ENCODE results near the gene MIGA2.
"Not testable (repeated sequence)": the region's sequence is repeated elsewhere in the genome, so short reads cannot be mapped to it uniquely, and the experiment has no call there.

Gene MIGA2, protein sequence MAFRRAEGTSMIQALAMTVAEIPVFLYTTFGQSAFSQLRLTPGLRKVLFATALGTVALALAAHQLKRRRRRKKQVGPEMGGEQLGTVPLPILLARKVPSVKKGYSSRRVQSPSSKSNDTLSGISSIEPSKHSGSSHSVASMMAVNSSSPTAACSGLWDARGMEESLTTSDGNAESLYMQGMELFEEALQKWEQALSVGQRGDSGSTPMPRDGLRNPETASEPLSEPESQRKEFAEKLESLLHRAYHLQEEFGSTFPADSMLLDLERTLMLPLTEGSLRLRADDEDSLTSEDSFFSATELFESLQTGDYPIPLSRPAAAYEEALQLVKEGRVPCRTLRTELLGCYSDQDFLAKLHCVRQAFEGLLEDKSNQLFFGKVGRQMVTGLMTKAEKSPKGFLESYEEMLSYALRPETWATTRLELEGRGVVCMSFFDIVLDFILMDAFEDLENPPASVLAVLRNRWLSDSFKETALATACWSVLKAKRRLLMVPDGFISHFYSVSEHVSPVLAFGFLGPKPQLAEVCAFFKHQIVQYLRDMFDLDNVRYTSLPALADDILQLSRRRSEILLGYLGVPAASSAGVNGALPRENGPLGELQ

DNA sequence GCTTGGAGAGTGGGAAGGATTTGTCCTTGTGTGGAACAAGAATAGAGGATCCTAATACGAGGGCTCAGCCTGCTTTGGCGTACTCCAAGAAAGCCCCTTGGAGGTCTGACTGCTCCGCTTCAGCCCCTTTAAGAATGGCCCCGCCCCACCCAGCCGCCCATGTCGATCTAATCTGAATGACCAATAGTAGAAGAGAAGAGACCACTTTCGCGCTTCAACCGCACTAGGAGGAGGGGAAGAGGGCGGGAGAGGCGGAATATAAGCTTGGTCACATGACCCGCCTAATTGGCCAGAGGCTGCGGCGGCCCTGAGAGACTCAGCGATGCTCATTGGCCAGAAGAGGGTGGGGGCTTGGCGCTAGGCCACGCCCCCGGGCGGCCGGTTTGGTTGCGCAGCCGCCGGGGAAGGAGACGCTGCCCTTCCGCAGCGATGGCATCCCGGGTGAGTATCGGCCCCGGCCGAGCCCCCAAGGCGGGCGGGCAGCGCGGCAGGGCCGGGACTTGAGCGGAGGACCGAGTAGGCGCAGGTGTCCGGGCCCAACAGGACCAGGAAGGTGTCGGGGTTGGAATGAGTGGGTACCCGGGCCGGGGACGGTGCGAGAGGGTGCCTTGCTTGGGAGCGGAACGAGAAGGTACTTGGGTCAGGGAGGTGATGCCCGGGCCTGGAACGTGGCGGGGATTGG lies at the start of gene MIGA2:
Gene MIGA2, plus strand, starts transcription at position 386 of the 682 bp plus-strand sequence. CDS start 3,969 bp downstream, outside the sequence.
- DNase-seq (ENCODE audit: low spot score), result peak; percentile 100

DNA sequence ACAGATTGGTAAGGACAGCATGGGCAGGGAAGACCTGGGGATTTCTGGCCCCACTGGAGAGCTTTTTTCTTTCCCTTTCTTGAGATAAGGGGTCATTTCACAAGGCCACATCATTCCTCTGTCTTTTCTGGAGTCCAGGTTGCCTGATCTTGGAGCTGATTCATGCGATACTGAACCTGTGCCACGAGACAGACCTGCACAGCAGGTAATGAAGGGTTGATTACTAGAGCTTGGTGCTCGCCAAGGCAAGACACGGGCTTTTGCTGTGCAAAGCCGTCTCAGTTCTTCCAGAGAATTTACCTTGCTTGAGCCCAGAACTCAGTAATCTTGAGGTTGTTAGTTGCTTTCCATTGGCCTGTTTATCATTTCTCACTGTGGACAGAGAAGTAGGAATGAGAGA lies 49.8 kb upstream of the MIGA2 start:
- DNase-seq (ENCODE audit: low spot score), result no peak

DNA sequence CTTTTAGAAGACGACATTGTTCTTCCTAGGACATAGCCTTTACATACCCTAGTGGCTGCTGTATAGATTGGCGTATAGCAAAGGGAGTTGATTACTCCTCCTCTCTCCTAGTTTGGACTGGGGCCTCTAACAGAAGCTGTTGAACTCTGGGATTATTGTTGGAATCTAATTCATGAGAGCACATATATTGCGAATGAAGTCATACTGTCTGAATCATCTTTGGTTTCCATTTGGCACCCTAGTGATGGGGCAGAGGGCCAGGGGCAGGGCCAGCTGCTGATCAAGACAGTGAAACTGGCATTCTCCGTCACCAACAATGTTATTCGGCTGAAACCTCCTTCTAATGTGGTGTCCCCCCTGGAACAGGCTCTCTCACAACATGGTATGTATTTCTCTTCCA lies 48.6 kb upstream of the MIGA2 start:
- DNase-seq (ENCODE audit: low spot score), result peak; percentile 73

DNA sequence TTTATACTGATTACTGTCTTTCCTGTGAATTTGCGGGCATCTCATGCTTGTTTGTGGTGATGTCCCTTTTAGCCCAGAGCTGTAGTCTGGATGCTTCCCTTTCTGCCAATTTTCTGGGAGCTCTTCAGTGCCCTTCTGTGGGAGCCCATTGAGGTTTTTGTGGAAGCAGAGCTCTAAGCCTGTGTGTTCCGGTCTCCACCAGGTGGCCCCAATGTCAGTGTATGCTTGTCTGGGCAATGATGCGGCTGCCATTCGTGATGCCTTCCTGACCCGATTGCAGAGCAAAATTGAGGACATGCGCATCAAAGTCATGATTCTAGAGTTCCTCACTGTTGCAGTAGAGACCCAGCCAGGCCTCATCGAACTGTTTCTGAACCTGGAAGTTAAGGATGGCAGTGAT lies 43.4 kb upstream of the MIGA2 start:
- peak; percentile 58 for DNase-seq (ENCODE audit: low spot score)

DNA sequence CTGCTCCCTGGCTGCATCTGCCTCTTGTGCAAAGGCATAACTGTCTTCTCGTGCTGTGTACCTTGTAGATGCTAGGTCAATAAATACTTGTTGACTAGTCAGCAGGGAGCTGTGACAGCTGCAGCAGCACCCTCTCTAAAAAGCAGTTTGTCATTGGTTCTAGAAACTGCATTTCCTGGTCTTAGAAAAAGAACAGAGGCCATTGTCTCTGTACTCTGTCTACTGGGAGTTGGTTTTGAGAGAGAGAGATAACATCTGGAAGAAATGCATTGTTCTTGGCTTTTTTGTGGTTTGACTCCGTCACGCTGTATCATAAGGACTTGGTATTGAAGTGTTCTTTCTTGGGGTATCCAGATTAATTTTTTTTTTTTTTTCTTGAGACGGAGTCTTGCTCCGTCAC lies 40.6 kb upstream of the MIGA2 start:
- no peak for DNase-seq (ENCODE audit: low spot score)

DNA sequence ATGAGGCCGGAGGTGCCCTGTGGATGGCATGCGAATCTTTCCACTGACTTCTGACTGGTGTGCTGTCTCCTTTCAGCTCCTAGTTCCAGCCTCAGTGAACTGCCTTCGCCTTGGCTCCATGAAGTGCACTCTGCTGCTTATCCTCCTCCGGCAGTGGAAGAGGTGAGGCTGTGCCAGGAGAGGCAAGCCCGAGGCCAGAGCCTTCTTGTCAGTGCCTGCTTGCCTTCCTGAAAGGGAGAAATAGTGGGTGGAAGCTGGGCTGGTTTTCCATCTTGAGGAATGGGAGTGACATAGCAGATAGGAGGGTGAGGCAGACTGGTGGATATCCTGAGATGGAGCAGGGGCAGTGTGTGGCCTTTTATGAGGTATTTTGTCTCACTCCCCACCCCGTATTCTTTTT lies 38.0 kb upstream of the MIGA2 start:
- DNase-seq (ENCODE audit: low spot score), result no peak

DNA sequence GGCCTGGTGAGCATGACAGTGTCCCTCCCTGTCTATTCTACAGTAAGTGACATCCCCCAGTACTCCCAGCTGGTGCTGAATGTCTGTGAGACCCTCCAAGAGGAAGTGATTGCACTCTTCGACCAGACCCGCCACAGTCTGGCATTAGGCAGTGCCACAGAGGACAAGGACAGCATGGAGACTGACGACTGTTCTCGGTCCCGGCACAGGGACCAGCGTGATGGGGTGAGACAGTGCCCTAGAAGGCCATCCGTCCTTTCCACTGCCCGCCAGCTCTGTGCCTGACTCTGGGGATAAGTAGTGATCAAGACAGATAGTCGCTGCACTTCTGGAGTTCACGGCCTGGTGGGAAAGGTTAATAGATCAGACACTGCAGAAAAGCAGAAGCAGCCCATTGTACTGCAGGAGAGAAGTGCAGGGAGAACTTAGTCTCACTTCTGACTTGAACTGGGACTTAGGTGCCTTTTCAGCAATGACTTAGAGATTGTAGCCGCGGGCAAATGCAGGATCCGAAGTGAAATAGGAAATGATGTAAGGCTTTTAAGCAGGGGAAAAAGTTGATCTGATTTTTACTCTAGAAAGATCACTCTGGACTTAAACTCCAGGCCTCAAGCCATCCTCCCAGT lies 36.7 kb upstream of the MIGA2 start:
- DNase-seq (ENCODE audit: low spot score), result no peak

DNA sequence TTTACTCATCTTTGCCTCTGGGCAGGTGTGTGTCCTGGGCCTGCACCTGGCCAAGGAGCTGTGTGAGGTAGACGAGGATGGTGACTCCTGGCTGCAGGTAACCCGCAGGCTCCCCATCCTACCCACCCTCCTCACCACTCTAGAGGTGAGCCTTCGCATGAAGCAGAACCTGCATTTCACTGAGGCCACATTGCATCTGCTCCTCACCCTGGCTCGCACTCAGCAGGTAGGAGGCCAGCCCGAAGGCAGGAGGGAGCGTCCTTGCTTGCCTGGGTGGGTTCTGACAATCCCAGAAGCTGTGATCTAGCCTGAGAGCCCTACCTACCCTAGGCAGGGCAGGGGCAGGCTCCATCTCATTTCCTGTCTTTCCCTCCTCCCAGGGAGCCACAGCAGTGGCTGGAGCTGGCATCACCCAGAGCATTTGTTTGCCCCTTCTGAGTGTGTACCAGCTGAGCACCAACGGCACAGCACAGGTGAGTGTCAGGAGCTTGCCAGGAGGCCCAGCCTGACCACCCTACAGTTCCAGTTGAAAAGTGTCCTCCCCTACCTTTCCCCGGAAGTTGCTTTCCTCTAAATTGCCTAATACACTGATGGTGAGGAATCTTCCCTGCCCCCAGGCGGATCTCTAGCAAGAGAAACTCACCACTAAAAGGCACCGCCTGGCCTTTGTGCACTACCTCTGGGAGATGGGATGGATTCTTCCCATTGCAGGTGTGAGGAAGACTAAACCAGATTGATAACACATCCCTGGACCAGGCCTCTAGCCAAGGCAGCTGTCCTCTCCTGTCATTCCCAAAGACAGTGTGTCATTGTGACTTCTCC lies 34.7 kb upstream of the MIGA2 start:
- DNase-seq (ENCODE audit: low spot score), result no peak

DNA sequence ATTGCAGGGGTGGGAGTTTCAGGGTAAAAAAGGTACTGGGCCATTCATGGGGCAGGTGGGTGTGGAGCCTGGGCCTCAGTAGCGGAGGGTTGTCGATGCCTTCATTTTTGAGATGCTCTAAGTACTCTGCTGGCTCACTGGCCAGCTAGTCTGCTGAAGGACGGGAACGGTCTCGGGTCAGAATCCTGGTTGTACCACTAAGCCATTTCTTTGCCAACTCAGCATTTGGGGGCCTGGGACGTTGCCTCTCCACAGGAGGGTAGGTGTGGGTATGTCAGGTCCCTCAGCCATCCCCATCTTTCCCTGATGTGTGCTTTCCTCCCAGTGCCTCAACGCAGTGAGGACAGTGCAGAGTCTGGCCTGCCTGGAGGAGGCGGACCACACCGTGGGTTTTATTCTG lies 33.4 kb upstream of the MIGA2 start:
- no peak for DNase-seq (ENCODE audit: low spot score)

DNA sequence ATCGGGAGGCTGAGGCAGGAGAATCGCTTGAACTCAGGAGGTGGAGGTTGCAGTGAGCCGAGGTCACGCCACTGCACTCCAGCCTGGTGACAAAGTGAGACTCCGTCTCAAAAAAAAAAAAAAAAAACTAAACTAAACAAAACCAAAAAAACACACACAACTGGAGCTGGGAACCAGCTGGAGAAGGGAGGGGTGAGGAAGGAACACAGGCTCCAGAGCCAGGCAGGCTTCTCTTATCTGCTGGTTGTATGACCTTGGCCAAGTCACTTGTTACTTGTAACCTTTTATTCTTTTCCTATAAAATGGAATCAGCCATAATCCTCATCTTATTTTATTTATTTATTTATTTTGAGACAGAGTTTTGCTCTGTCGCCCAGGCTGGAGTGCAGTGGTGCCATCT lies 32.3 kb upstream of the MIGA2 start:
- not testable (repeated sequence) for DNase-seq (ENCODE audit: low spot score)

DNA sequence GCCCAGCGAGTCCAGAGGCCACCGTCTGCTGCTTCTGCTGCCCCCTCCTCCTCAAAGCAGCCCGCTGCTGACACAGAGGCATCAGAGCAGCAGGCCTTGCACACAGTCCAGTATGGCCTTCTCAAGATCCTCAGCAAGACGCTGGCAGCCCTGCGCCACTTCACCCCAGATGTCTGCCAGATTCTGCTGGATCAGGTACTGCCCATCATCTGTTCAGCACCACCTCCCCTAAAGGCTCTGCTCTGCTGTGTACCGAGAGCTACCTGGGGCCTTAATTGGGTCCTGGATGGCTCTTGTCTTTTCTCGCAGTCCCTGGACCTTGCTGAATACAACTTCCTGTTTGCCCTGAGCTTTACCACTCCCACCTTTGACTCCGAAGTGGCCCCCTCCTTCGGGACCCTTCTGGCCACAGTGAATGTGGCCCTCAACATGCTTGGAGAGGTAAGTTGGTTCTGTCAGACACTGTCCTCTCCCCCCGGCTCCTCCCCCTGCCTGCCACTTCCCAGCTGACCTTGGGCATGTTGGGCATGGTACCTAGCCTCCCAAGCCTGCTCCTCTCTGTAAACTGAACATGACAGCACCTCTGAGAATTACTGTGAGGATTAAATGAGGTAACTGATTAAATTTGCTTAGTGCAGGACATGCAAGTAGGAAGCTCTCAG lies 31.0 kb upstream of the MIGA2 start:
- no peak for DNase-seq (ENCODE audit: low spot score)

DNA sequence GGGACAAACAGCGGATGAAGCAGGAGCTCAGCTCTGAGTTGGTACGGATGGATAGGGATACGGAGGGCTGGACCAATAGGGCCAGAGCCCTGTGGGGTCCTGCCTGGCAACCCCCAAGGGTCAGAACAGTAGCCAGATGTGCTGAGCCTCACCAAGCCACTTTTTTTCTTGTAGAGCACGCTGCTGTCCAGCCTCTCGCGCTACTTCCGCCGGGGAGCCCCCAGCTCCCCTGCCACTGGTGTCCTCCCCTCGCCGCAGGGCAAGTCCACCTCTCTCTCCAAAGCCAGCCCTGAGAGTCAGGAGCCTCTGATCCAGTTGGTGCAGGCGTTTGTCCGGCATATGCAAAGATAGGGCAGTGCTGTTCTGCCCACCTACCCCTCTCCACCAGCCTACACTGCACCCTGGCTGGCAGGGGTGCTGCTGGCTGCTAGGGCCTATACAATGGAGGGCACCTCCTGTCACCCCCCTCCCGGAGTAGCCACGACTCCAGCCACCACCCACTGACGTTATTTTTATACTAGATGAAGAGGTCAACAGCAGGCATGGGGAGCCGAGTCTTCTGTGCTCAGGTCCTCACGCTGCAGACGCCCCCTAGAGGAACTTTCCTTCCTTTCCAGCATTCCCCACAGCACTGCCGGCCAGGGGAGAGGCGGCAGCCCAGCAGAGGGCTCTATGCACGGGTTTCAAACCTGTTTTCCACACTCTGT lies 29.9 kb upstream of the MIGA2 start:
- peak; percentile 93 for DNase-seq (ENCODE audit: low spot score)

DNA sequence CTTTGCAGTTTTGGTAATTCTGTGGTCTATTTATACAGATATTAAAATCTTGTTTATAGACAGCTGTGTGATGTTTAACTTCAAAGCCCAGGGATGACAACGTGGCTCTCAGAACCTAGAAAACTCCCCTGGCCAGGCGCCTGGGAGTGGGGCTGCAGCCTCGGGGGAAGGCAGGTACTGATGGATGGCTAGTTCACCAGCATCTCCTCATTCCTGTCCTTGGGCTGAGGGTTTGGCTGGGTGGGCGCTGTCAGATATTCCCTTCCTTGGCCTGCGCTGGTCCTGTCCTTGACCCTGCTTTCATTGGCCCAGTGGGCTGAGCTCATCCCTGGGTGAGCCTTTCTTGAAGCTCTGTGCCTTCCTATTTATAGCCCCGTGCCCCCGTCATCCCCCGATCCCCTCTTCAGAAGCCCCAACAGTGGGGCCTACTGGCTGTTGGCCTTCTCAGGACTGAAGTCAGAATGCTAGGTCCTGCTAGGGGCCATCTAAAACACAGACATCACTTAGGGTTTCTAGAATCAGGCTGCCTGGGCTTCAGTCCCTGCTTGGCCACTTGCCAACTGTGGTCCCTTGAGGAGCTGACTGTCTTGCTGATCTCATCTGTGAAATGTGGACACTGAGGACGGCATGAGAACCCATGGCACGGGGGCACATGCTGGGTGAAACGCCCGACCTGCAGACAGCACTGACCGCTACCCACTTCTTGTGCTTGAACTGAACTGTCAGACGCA lies 29.2 kb upstream of the MIGA2 start:
- DNase-seq (ENCODE audit: low spot score), result no peak

DNA sequence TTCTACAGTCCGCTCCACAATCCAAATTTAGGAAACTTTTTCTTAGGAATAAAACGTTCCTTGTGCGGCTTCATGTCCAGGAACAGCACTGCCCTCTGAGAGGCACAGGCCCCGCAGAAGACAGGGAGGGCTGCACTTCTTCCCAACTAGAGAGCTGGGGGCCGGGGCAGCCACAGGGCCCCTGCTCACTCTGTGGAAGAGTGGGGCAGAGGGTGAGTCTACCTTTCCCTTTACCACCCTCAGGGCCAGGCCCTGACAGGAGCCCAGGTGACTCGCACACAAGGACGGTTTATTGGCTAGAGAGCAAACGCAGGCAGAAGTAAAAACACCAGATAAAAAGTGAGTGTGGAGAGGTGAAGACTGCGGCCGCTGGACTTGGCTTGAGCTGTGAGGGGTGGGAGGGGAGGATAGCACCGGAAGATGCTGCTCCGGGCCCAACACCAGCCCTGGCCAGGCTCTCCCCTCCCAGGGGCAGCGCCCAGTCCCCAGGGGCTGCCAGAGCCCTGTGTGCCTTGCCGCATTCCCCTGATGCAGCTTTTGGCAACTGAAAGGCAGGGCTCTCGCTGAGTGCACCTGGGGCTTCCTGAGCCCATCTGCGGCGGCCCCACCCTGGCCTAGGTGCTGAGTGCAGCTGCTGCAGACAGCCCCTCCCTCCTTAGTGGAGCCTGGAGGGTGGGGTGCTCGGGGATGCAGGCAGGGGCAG lies 28.5 kb upstream of the MIGA2 start:
- no peak for DNase-seq (ENCODE audit: low spot score)

DNA sequence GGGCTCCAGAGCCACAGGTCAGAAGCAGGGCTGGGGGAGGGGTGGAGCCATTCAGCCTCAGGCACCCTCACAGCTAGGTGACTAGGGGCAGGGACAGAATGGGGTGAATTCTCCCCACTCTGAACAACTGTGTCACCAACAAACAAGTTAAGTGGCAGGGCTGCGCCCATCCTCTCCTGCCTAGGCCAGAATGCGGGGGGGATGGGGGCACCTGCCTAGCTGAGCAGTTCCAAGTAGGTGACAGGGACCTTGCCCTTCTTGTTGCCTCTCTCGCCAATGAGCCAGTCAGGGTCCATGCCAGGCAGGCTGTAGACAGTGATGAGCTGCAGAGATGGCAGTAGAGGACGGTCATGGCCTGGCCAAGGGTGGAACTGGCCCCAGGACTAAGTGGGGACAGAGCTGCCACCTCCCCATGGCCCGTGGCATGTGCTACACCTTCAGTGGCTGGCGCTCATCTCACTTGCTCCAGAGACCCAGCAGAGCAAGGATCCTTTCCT lies 27.9 kb upstream of the MIGA2 start:
- DNase-seq (ENCODE audit: low spot score), result no peak

DNA sequence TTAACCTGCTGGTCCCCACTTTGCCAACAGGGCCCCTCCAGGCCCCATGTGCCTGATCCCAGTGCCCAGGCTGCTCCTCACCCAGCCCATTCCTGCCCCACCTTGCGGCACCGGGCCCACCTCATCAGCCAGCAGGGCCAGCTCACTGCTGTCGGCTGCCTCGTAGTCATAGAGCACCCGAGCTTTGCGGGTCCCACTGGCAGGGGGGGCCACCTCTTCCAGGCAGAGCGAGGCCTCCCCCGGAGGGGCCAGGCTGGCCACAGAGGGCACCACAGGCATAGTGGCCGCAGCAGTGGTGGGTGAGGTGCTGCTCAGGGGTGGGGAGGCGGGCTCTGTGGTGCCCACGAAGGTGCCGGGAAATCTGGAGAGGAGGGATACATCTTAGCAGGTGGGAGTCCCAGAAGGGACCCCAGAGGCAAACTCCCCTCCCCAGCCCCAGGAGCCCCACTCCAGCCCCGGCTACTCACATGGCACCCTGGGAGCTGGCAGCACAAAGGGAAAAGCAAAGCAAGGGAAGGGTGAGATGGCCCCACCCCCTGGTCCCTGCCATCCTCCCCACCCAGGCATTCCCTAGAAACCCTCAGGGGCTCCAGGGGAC lies 27.3 kb upstream of the MIGA2 start:
- no peak for DNase-seq (ENCODE audit: low spot score)

DNA sequence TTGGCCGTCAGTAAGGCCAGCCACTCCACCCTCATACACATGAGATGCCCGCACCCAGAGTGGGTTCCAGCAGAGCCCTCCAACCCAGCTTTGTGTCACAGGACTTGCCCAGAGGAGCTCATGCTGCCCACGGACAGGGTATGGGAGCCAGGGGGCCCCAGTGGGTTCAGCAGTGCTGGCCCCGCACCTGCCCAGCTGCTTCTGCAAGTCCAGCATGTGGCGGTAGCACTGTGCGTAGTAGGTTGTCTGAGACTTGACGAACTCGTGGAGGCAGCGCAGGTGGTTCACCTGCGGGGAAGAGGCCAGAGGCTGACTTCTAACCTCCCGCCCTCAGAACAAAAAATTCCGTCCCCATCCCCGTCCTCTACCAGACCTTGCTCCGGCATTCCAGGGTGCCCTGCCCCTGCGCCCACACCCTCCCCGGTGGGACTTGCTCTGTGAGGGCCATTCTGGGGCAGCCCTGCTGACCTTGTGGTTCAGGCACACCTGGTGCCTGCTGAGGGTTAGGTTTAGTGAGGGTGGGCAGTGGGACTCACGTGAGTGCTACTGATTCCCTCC lies 26.8 kb upstream of the MIGA2 start:
- no peak for DNase-seq (ENCODE audit: low spot score)

DNA sequence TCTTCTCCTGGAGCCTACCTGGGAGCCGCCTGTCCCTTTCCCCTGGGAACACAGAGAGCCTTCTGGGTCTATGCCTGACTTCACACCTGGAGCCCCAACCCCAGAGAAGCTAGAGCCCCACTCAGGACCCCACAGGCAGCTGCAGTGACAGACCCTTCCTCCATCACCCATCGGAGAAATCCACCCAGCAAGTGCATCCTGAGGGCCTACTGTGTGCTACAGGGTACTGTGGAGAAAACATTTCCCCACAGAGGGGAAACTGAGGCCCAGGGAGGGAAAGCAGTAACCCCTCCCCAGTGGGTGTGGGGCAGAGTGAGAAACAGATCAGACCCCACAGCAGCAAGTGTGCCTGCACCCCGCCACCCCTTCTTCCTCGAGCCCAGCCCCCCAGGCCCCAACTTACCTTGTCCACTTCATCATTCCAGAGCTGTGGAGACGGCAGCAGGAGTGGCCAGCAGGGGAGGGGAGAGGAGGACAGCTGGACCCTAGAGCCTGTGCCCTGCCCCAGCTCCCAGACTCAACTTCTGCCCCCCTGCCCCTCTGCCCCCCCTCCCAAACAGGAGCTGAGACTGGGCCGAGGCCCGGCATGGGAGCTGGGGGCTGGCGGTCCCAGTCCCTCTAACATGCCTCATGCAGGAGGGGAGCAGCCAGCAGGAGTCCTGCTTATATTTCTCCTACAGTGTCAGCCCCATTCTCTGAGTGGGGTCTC lies 26.0 kb upstream of the MIGA2 start:
- no peak for DNase-seq (ENCODE audit: low spot score)
